BJ (cell line): ENCODE results near the gene SLC17A9. TPM values are rescaled to one million over a fixed set of nuclear protein-coding genes. Genes with fewer than 3 reads are reported as not detected.

Experiments used
- CTCF ChIA-PET: fragments of 350-600 bp; formaldehyde crosslinking; extraction: SDS; loops from one replicate; lab custom pipeline; 2021; ENCODE audit warnings: antibody characterized with exemption, inconsistent platforms; lab: Yijun Ruan, JAX
- POLR2A ChIA-PET: fragments of 300-600 bp; sonication (Branson Sonifier 250); formaldehyde crosslinking; extraction: SDS; loops from one replicate; lab custom pipeline; 2021; ENCODE audit warnings: antibody characterized with exemption; lab: Charles Lee
- DNase-seq: peaks from one replicate; pipeline ENCODE4 v3.0.0-alpha.2; 2011; ENCODE audit warnings: low read depth
- H3K27me3 ChIP-seq: 2 replicates; pipeline ENCODE4 v1.6.0; 2011; ENCODE audit warnings: low read length; ENCODE audit not compliant: control insufficient read depth, insufficient read depth
- H3K36me3 ChIP-seq: 2 replicates; pipeline ENCODE4 v1.5.1; 2011; ENCODE audit warnings: low read length; ENCODE audit not compliant: control insufficient read depth, insufficient read depth
- H3K4me3 ChIP-seq: 2 replicates; pipeline ENCODE4 v1.5.1; 2011; ENCODE audit warnings: low read depth, mild to moderate bottlenecking, control low read depth, low read length
- polyA plus RNA-seq: library from polyadenylated mRNA; depleted of rRNA; stranded (reverse); fragments of >200 nt; gene quantifications from 2 replicates; pipeline ENCODE4 v1.2.3, GENCODE V29; 2011
- TF ChIP-seq, protein P1 (sequence below): IDR thresholded peaks from 2 replicates; pipeline ENCODE4 v1.5.1; 2011; ENCODE audit warnings: low read depth, mild to moderate bottlenecking, control low read depth, inconsistent platforms, low read length, moderate library complexity; ENCODE audit not compliant: insufficient read depth

Gene SLC17A9
- polyA plus RNA-seq, 1 experiment: 30.8 TPM

DNA sequence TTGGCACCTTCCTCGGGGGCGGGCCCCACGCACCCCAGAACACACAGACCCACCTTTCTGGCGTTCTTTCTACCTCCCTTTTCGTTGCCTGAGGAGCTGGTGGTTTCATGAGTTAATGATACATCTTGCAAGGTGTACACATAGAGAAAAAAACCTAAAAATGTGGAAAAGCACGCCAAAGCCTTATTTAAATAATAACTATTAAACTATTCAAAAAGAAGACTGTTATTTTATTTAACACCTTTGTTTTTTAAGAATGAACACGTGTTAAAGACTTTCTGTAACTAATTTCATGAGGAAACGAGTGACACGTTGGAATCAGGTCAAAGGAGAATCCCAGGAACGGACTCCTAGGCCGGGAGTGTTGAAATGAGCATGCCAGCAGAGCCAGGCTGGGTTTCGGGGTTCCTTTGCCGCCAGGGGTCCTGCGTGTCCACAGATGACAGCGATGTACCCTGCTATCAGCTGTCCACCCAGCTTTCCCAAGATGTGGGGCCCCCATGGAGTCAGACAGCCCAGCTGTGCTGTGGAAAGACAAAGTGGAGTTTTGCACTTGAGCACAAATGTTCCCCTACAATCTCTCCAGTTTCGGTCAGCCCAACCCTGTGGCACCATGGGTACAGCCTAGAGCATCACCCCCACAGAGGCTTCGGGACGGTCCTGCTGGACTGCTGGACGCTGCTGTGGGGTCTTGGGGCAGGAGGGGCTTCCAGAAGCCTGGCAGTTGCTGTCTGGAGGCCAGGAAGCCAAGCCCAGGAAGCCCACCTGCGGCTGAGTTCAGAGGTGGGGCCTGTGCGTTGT is 16.1 kb downstream of the SLC17A9 start:
- ChIA-PET POLR2A (no interaction called here), CTCF (interaction anchor here (1.0 kb wide), 1 partner anchor 40 kb away, joined by 4 read pairs; no protein-coding TSS in a partner anchor)

DNA sequence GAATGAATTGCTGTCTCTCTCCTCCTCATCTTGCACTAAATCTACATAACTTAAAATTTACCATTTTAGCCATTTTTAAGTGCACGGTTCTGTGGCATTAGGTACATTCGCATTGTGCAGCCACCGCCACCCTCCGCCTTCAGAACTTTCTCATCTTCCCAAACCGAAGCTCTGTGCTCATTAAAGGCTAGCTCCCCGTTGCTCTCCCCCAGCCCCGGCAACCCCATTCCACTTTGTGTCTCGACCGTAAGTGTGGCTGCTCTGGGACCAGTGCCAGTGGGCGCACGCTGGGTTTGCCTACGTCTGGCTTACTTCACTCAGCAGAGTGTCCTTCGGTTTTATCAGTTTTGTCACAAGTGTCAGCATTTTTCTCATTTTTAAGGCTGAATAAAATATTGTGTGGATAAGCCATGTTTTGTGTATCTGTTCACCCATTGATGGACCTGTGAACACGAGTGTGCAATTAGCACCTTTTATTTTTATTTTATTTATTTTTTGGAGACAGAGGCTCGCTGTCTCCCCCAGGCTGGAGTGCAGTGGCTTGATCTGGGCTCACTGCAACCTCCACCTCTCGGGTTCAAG is 16.8 kb downstream of the SLC17A9 start:
- Histone ChIP-seq H3K4me3 (no peak overlapping the region), H3K27me3 (peaks cover 7% of the 10 kb centered on the region; the same call in 1 of the 2 replicates), H3K36me3 (peaks cover 17% of the 10 kb centered on the region)
- ChIA-PET CTCF (interaction anchor here (1.6 kb wide), 1 partner anchor 8 kb away, joined by 4 read pairs; no protein-coding TSS in a partner anchor), POLR2A (no interaction called here)
- no peak for DNase-seq
- TF ChIP-seq, protein P1, sequence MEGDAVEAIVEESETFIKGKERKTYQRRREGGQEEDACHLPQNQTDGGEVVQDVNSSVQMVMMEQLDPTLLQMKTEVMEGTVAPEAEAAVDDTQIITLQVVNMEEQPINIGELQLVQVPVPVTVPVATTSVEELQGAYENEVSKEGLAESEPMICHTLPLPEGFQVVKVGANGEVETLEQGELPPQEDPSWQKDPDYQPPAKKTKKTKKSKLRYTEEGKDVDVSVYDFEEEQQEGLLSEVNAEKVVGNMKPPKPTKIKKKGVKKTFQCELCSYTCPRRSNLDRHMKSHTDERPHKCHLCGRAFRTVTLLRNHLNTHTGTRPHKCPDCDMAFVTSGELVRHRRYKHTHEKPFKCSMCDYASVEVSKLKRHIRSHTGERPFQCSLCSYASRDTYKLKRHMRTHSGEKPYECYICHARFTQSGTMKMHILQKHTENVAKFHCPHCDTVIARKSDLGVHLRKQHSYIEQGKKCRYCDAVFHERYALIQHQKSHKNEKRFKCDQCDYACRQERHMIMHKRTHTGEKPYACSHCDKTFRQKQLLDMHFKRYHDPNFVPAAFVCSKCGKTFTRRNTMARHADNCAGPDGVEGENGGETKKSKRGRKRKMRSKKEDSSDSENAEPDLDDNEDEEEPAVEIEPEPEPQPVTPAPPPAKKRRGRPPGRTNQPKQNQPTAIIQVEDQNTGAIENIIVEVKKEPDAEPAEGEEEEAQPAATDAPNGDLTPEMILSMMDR: no peak

More for the DNA sequence above, 16.1 kb downstream of the SLC17A9 start:
- Histone ChIP-seq H3K36me3 (peaks cover 23% of the 10 kb centered on the region), H3K27me3 (peaks cover 4% of the 10 kb centered on the region; the same call in 1 of the 2 replicates), H3K4me3 (no peak overlapping the region)
- no peak for DNase-seq
- TF ChIP-seq, protein P1: no peak

DNA sequence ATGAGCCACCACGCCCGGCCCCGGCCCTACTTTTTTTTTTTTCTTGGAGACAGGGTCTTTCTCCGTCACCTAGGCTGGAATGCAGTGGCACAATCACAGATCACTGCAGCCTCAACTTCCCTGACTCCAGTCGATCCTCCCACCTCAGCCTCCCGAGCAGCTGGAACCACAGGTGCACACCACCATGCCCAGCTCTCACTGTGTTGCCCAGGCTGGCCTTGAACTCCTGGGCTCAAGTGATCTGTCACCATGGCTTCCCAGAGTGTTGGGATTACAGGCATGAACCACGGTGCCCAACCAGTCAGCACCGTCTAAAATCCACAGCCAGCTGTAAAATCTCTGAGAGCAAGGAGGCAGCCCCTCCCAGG is 17.4 kb downstream of the SLC17A9 start:
- ChIA-PET POLR2A (no interaction called here), CTCF (interaction anchor here (0.9 to 1.6 kb wide), 4 partner anchors 8 to 71 kb away, joined by 4 to 6 read pairs (median 4); no protein-coding TSS in a partner anchor)
- Histone ChIP-seq H3K27me3 (peaks cover 11% of the 10 kb centered on the region; the same call in 1 of the 2 replicates), H3K4me3 (no peak overlapping the region), H3K36me3 (peaks cover 13% of the 10 kb centered on the region)
- DNase-seq: no peak
- TF ChIP-seq, protein P1: no peak

DNA sequence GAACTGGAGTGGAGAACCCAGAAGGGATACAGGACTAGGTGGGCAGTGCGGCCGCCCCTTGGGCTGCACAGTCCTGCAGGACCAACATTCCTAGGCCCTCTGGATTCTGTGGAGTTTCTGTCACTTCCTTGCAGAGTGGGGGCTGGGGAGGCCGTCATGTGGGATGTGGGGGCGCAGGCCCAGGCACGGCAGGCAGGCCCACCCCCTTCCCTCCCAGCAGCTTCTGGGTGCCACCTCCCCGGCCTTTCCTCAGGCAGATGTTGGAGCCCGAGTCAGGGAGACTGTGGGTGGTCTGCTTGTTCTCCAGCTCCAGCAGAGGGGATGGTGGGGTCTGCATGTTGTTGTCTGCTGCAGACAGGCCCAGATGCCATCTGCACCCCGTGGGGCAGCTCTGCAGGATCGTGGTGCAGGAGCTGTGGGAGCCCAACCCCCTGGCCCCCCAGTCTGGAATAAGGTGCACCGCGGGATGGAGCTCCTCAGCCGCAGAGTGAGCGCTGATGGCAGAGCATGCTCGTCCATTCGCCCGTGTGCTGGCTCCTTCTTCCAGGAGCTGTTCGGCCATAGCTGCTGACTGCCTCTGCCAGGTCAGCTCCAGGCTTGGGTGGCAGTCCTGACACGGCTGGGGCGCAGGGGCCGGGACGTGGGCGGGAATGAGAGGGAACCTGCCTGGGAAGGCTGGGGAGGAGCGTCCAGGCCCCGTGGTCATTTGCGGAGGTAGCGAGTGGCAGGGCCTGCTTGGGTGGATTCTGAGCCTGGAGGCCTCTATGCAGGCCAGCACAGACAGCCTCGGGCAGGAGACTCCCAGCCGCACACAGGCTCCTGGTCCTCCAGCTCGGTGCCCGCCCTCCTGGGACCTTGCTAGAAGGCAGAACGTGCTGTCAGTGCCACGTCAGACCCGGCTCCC is 18.1 kb downstream of the SLC17A9 start:
- Histone ChIP-seq H3K27me3 (peaks cover 16% of the 10 kb centered on the region; the same call in 1 of the 2 replicates), H3K4me3 (no peak overlapping the region), H3K36me3 (peaks cover 9% of the 10 kb centered on the region)
- DNase-seq: no peak
- CTCF ChIA-PET: interaction anchor here (0.9 to 1.6 kb wide), 8 partner anchors 9 to 79 kb away, joined by 3 to 6 read pairs (median 4); no protein-coding TSS in a partner anchor
- POLR2A ChIA-PET: no interaction called here
- TF ChIP-seq, protein P1: no peak
